Liver (tissue), 9 donors: ENCODE measurements around the gene MBOAT1. TPM values are rescaled to one million over a fixed set of nuclear protein-coding genes. Genes with fewer than 3 reads are reported as not detected.

Source experiments
- DNase-seq: peaks from one replicate; pipeline ENCODE4 v3.0.0-alpha.2; 2017; ENCODE audit warnings: low spot score
- H3K27ac ChIP-seq, 2 donors: one replicate each; pipeline ENCODE4 v1.7.0; 2013; ENCODE audit warnings: inconsistent platforms in 2 of 2, low read length in 2 of 2, control low read depth in 1 of 2, low read depth in 1 of 2, mild to moderate bottlenecking in 1 of 2
- H3K27me3 ChIP-seq, 4 donors: one replicate each; pipeline versions ENCODE4 v1.6.1 to v1.7.0; 2013; ENCODE audit warnings: low read length in 3 of 4, inconsistent platforms in 1 of 4, mild to moderate bottlenecking in 1 of 4, moderate library complexity in 1 of 4; ENCODE audit not compliant: control insufficient read depth in 4 of 4, insufficient read depth in 4 of 4
- H3K36me3 ChIP-seq, 4 donors: one replicate each; pipeline versions ENCODE4 v1.6.1 to v1.7.0; 2013; ENCODE audit warnings: low read length in 3 of 4, mild to moderate bottlenecking in 3 of 4, low read depth in 1 of 4, moderate library complexity in 1 of 4; ENCODE audit not compliant: control insufficient read depth in 4 of 4, insufficient read depth in 3 of 4
- H3K4me1 ChIP-seq, 4 donors: one replicate each; pipeline versions ENCODE4 v1.6.1 to v1.7.0; 2013; ENCODE audit warnings: low read length in 3 of 4, mild to moderate bottlenecking in 3 of 4, moderate library complexity in 1 of 4; ENCODE audit not compliant: control insufficient read depth in 4 of 4, insufficient read depth in 4 of 4
- H3K4me3 ChIP-seq, 3 donors: one replicate each; pipeline versions ENCODE4 v1.6.1 to v1.7.0; 2013; ENCODE audit warnings: low read length in 3 of 3, control low read depth in 1 of 3, low read depth in 1 of 3, mild to moderate bottlenecking in 1 of 3
- H3K9ac ChIP-seq, 2 donors: one replicate each; pipeline ENCODE4 v1.7.0; 2013; ENCODE audit warnings: low read length in 2 of 2, mild to moderate bottlenecking in 2 of 2, moderate library complexity in 2 of 2, control low read depth in 1 of 2, low read depth in 1 of 2
- H3K9me3 ChIP-seq, 4 donors: one replicate each; pipeline versions ENCODE4 v1.6.1 to v1.7.0; 2013; ENCODE audit warnings: low read length in 3 of 4; ENCODE audit not compliant: control insufficient read depth in 4 of 4
- EGR1 ChIP-seq, 2 donors: IDR thresholded peaks; 2 replicates each; pipeline ENCODE4 v1.6.1; 2016 to 2018; ENCODE audit warnings: antibody characterized with exemption in 2 of 2, low read depth in 2 of 2
- FOXA1 ChIP-seq: IDR thresholded peaks from 2 replicates; pipeline ENCODE4 v1.6.1; 2016; ENCODE audit warnings: antibody characterized with exemption
- FOXA2 ChIP-seq: IDR thresholded peaks from 2 replicates; pipeline ENCODE4 v1.6.1; 2016; ENCODE audit warnings: antibody characterized with exemption
- GABPA ChIP-seq, 2 donors: IDR thresholded peaks in 1 of 2; conservative IDR thresholded peaks in 1 of 2; 2 replicates each; pipeline ENCODE4 v1.6.1; 2016; ENCODE audit warnings: antibody characterized with exemption in 2 of 2, mild to moderate bottlenecking in 1 of 2, moderate library complexity in 1 of 2
- HNF4G ChIP-seq: IDR thresholded peaks from 2 replicates; pipeline ENCODE4 v1.6.1; 2016; ENCODE audit warnings: antibody characterized with exemption
- JUND ChIP-seq, 2 donors: IDR thresholded peaks; 2 replicates each; pipeline ENCODE4 v1.6.1; 2016; ENCODE audit warnings: antibody characterized with exemption in 2 of 2
- NR2F2 ChIP-seq: IDR thresholded peaks from 2 replicates; pipeline ENCODE4 v1.6.1; 2016; ENCODE audit warnings: antibody characterized with exemption
- RAD21 ChIP-seq, 2 donors: IDR thresholded peaks; 2 replicates each; pipeline ENCODE4 v1.6.1; 2016; ENCODE audit warnings: antibody characterized with exemption in 2 of 2, mild to moderate bottlenecking in 2 of 2
- RXRA ChIP-seq, 2 donors: IDR thresholded peaks; 2 replicates each; pipeline ENCODE4 v1.6.1; 2017 to 2018; ENCODE audit warnings: antibody characterized with exemption in 2 of 2, mild to moderate bottlenecking in 1 of 2
- SP1 ChIP-seq: IDR thresholded peaks from 2 replicates; pipeline ENCODE4 v1.6.1; 2018; ENCODE audit warnings: antibody characterized with exemption, mild to moderate bottlenecking
- TAF1 ChIP-seq: conservative IDR thresholded peaks from 2 replicates; pipeline ENCODE4 v1.6.1; 2016; ENCODE audit warnings: antibody characterized with exemption, mild to moderate bottlenecking
- YY1 ChIP-seq: IDR thresholded peaks from 2 replicates; pipeline ENCODE4 v1.6.1; 2016; ENCODE audit warnings: antibody characterized with exemption, mild to moderate bottlenecking
- WGBS: extraction: QIAGEN DNeasy Blood & Tissue Kit; methylation state at CpG from one replicate; pipeline ENCODE4 v1.1.7; 2013; 5-methylcytosine and 5-hydroxymethylcytosine counted together
- polyA plus RNA-seq, 2 donors: library from polyadenylated mRNA; stranded (reverse) in 1 of 2; unstranded in 1 of 2; fragments of 200-250 nt in 1 of 2; fragments of >200 nt in 1 of 2; fragmentation: Nextera tagmentation in 1 of 2; extraction: Ambion mirVana in 1 of 2; gene quantifications; one replicate each; pipeline versions ENCODE4 v1.2.1 to v1.2.3, GENCODE V29; 2013 to 2015
- total RNA-seq, 2 donors: library from RNA; depleted of rRNA; stranded (reverse); fragments of >200 nt; gene quantifications; one replicate each; pipeline ENCODE4 v1.2.3, GENCODE V29; 2014
- TF ChIP-seq, protein P1 (sequence below): IDR thresholded peaks from 2 replicates; pipeline ENCODE4 v1.6.1; 2016; ENCODE audit warnings: antibody characterized with exemption, mild to moderate bottlenecking
- TF ChIP-seq, protein P2 (sequence below): IDR thresholded peaks from 2 replicates; pipeline ENCODE4 v1.6.1; 2016; ENCODE audit warnings: antibody characterized with exemption
- TF ChIP-seq, protein P3 (sequence below): IDR thresholded peaks from 2 replicates; pipeline ENCODE4 v1.6.1; 2016; ENCODE audit warnings: antibody characterized with exemption
- TF ChIP-seq, protein P4 (sequence below): fragments of 150-350 bp; IDR thresholded peaks from 2 replicates; pipeline ENCODE4 v1.5.1; 2017; ENCODE audit warnings: improper control_type of control experiment, low read depth, low read length; ENCODE audit not compliant: missing input control
- TF ChIP-seq, protein P5 (sequence below): IDR thresholded peaks from 2 replicates; pipeline ENCODE4 v1.6.1; 2016; ENCODE audit warnings: antibody characterized with exemption
- donor health status: healthy.
- donor health status: healthy.
- donor health status: healthy.
- donor health status: healthy.
- donor health status: healthy.

MBOAT1 gene
- total and polyA plus RNA-seq, 4 donors: 1.2 to 9.3 (median 3.3) TPM

DNA sequence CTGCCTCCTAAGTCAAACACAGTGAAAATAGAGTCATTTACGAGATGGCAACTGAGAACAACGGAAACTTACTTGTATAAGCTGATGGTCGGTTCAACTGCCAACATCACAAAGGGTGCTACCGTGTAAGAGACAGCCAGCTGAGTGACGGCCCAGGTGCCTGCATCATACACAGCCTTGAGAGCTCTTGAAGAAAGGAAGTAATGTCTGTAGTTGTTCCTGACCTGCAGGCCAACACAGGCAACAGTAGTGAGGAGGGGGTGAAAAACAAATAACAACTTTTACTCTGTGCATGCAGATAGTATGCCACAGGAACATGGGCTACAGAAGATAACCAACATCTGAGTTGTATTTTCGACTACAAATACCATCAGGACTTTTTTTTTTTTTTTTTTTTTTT is 102.7 kb downstream of the MBOAT1 start (continued):
- TF ChIP-seq, protein P1, sequence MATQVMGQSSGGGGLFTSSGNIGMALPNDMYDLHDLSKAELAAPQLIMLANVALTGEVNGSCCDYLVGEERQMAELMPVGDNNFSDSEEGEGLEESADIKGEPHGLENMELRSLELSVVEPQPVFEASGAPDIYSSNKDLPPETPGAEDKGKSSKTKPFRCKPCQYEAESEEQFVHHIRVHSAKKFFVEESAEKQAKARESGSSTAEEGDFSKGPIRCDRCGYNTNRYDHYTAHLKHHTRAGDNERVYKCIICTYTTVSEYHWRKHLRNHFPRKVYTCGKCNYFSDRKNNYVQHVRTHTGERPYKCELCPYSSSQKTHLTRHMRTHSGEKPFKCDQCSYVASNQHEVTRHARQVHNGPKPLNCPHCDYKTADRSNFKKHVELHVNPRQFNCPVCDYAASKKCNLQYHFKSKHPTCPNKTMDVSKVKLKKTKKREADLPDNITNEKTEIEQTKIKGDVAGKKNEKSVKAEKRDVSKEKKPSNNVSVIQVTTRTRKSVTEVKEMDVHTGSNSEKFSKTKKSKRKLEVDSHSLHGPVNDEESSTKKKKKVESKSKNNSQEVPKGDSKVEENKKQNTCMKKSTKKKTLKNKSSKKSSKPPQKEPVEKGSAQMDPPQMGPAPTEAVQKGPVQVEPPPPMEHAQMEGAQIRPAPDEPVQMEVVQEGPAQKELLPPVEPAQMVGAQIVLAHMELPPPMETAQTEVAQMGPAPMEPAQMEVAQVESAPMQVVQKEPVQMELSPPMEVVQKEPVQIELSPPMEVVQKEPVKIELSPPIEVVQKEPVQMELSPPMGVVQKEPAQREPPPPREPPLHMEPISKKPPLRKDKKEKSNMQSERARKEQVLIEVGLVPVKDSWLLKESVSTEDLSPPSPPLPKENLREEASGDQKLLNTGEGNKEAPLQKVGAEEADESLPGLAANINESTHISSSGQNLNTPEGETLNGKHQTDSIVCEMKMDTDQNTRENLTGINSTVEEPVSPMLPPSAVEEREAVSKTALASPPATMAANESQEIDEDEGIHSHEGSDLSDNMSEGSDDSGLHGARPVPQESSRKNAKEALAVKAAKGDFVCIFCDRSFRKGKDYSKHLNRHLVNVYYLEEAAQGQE: no peak

DNA sequence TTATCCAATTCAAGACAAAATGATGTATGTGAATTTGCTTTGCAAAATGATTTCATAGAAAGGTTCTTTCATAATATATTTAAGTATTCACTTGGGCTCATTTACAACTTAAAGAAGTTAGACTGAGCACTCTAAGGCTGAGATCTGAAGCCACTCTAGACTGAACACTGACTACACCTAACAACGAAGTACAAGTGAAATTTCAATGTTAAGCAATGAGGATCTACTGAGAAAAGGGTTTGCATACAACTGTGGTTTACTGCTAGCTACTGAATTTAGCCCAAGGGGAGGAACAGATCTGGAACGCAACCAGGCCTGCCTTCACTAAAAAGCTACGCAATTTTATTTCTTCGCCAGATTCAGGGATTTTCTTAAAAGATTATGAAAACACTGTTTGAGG is 106.4 kb downstream of the MBOAT1 start:
- no peak for DNase-seq
- TF ChIP-seq FOXA1 (no peak), EGR1 (IDR thresholded peaks at IDR 0.05; ENCODE audit: low read depth in 2 of 2) (no peak), RAD21 (IDR thresholded peaks at IDR 0.05) (no peak), FOXA2 (no peak), GABPA (IDR thresholded peaks at IDR 0.05 in 1 of 2, conservative IDR thresholded peaks at IDR 0.05 in 1 of 2) (no peak), NR2F2 (no peak), SP1 (no peak), TAF1 (no peak)
- TF ChIP-seq, protein P2, sequence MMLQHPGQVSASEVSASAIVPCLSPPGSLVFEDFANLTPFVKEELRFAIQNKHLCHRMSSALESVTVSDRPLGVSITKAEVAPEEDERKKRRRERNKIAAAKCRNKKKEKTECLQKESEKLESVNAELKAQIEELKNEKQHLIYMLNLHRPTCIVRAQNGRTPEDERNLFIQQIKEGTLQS: no peak
- TF ChIP-seq, protein P3, sequence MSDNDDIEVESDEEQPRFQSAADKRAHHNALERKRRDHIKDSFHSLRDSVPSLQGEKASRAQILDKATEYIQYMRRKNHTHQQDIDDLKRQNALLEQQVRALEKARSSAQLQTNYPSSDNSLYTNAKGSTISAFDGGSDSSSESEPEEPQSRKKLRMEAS: no peak
- TF ChIP-seq, protein P4, sequence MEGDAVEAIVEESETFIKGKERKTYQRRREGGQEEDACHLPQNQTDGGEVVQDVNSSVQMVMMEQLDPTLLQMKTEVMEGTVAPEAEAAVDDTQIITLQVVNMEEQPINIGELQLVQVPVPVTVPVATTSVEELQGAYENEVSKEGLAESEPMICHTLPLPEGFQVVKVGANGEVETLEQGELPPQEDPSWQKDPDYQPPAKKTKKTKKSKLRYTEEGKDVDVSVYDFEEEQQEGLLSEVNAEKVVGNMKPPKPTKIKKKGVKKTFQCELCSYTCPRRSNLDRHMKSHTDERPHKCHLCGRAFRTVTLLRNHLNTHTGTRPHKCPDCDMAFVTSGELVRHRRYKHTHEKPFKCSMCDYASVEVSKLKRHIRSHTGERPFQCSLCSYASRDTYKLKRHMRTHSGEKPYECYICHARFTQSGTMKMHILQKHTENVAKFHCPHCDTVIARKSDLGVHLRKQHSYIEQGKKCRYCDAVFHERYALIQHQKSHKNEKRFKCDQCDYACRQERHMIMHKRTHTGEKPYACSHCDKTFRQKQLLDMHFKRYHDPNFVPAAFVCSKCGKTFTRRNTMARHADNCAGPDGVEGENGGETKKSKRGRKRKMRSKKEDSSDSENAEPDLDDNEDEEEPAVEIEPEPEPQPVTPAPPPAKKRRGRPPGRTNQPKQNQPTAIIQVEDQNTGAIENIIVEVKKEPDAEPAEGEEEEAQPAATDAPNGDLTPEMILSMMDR: no peak
- TF ChIP-seq, protein P5, sequence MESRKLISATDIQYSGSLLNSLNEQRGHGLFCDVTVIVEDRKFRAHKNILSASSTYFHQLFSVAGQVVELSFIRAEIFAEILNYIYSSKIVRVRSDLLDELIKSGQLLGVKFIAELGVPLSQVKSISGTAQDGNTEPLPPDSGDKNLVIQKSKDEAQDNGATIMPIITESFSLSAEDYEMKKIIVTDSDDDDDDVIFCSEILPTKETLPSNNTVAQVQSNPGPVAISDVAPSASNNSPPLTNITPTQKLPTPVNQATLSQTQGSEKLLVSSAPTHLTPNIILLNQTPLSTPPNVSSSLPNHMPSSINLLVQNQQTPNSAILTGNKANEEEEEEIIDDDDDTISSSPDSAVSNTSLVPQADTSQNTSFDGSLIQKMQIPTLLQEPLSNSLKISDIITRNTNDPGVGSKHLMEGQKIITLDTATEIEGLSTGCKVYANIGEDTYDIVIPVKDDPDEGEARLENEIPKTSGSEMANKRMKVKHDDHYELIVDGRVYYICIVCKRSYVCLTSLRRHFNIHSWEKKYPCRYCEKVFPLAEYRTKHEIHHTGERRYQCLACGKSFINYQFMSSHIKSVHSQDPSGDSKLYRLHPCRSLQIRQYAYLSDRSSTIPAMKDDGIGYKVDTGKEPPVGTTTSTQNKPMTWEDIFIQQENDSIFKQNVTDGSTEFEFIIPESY: no peak
- H3K27me3 ChIP-seq: no peaks in the 10 kb centered on the region
- H3K4me3 ChIP-seq: no peak overlapping the region
- 94% methylated on average over 4 of the region's 4 CpGs for WGBS
- H3K9me3 ChIP-seq: no peaks in the 10 kb centered on the region
- H3K27ac ChIP-seq: no peak overlapping the region
- no peak overlapping the region for H3K9ac ChIP-seq
- H3K36me3 ChIP-seq: peaks cover 0 to 8% (median 6%) of the 10 kb centered on the region in 4 donors
- no peaks in the 10 kb centered on the region for H3K4me1 ChIP-seq

DNA sequence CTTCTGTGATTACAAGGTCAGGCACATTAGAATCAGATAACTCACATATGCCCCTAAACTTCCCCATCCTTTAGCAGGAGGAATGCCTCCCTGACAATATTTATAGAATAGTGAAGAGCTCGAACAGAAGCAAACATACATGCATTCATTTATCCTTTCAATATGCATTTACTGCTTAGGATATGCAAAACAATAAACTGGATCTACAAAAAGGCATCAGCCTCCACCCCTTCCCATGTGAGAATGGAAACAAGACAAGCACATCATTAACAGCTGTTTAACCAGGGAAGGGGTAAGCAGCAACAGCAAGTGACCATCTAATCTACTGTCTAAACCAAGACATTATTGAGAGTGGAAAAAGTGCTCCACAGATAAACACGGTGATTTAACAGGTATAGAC is 107.6 kb downstream of the MBOAT1 start:
- 94% methylated on average over 2 of the region's 2 CpGs for WGBS
- Histone ChIP-seq H3K4me3 (no peak overlapping the region), H3K27ac (no peak overlapping the region), H3K4me1 (no peaks in the 10 kb centered on the region), H3K27me3 (no peaks in the 10 kb centered on the region), H3K36me3 (peaks cover 0 to 8% (median 6%) of the 10 kb centered on the region in 4 donors), H3K9ac (no peak overlapping the region), H3K9me3 (no peaks in the 10 kb centered on the region)
- TF ChIP-seq RXRA (IDR thresholded peaks at IDR 0.05) (no peak), YY1 (no peak), TAF1 (no peak), GABPA (IDR thresholded peaks at IDR 0.05 in 1 of 2, conservative IDR thresholded peaks at IDR 0.05 in 1 of 2) (no peak), SP1 (no peak), HNF4G (no peak), JUND (IDR thresholded peaks at IDR 0.05) (no peak)
- TF ChIP-seq, protein P2: no peak
- TF ChIP-seq, protein P3: no peak
- no peak for DNase-seq
